AG10803 (cell line): ENCODE results near the gene ZNF212.

Experiments
- DNase-seq: peaks from one replicate; pipeline ENCODE4 v3.0.0; 2010; ENCODE audit warnings: low read depth
- H3K4me3 ChIP-seq: 2 replicates; pipeline ENCODE4 v1.5.1; 2011; ENCODE audit warnings: mild to moderate bottlenecking, low read length, control low read depth
- TF ChIP-seq, protein P1 (sequence below): conservative IDR thresholded peaks from 2 replicates; pipeline ENCODE4 v1.5.1; 2011; ENCODE audit warnings: mild to moderate bottlenecking, low read length, control low read depth, inconsistent platforms

ZNF212 gene

DNA sequence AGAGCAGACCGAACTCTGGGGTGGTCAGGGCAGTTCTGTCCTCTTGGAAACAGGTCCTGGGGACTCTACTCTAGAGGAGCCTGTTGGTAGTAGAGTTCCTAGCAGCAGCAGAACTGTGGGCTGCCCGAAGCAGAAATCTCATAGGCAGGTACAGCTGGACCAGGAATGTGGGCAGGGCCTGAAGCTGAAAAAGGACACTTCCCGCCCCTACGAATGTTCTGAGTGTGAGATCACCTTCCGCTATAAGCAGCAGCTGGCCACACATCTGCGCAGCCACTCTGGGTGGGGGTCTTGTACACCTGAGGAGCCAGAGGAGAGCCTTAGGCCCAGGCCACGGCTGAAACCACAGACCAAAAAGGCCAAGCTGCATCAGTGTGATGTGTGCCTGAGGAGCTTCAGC lies 14.2 kb downstream of the ZNF212 start:
- TF ChIP-seq, protein P1, sequence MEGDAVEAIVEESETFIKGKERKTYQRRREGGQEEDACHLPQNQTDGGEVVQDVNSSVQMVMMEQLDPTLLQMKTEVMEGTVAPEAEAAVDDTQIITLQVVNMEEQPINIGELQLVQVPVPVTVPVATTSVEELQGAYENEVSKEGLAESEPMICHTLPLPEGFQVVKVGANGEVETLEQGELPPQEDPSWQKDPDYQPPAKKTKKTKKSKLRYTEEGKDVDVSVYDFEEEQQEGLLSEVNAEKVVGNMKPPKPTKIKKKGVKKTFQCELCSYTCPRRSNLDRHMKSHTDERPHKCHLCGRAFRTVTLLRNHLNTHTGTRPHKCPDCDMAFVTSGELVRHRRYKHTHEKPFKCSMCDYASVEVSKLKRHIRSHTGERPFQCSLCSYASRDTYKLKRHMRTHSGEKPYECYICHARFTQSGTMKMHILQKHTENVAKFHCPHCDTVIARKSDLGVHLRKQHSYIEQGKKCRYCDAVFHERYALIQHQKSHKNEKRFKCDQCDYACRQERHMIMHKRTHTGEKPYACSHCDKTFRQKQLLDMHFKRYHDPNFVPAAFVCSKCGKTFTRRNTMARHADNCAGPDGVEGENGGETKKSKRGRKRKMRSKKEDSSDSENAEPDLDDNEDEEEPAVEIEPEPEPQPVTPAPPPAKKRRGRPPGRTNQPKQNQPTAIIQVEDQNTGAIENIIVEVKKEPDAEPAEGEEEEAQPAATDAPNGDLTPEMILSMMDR: no peak
- no peak for DNase-seq
- H3K4me3 ChIP-seq: no peak overlapping the region

DNA sequence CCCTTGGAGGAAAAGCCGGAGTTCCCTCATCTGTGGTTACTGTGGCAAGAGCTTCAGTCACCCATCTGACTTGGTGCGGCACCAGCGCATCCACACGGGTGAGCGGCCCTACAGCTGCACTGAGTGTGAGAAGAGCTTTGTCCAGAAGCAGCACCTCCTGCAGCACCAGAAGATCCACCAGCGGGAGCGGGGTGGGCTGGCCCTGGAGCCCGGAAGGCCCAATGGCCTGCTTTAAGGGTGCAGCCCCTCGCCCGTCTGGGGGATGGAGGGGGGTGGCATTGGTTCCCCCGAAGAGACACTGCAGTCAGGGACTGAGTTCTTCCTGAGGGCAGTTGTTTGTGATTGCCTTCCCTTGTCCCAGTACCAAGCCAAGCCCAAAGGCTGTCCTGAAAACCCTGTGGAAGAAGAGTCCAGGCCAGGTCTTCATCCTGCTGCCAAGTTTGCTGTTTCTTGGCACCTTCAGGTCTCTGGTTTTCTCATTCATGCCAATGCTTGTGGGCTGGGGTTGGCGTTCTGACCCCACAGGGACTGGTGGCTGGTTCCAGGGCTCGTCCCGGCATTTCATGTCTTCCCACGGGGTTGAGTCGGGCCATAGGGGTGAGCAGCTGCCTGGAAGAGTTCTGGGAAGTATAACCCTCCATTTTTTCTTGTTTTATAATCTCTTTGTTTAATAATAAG lies 14.9 kb downstream of the ZNF212 start:
- DNase-seq: no peak
- no peak overlapping the region for H3K4me3 ChIP-seq
- TF ChIP-seq, protein P1: no peak

DNA sequence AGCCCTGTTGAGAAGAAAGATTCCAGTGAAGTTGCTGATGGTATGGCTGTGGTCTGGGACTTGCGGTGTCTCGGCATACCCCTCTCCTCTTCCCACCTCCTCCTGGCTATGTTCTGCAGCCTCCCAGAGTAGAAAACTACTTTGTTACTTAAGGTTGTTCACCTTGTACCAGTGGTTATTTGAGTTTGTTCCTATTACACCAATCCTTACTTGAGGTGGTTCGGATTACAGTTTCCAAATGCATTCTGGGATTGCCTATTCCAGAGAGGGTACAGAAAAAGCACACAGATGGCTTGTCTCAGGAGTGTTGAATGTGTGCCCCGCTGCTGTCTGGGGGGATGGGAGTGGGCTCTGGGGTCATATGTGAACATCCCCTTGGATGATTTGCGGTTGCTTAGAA lies 15.7 kb downstream of the ZNF212 start:
- no peak overlapping the region for H3K4me3 ChIP-seq
- DNase-seq: no peak
- TF ChIP-seq, protein P1: no peak

DNA sequence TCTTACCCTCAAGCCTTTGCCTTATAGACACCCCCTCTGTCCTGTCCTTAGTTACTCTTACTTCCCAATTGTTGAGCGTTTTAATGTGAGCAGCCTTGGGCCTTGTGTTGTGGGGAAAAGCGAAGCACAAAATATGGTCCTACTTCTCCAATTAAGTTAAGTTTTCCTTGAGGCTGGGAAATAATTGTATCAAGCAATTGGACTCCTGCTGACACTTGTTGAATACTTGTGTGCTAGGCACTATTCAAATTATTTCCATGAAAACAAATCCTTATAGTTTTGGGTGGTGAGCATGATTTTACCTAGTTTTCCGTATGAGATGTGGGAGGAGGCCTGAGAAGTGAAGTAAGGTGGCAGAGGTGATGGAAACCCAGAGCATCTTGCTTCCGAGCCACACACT lies 17.1 kb downstream of the ZNF212 start:
- no peak overlapping the region for H3K4me3 ChIP-seq
- TF ChIP-seq, protein P1: no peak
- no peak for DNase-seq

DNA sequence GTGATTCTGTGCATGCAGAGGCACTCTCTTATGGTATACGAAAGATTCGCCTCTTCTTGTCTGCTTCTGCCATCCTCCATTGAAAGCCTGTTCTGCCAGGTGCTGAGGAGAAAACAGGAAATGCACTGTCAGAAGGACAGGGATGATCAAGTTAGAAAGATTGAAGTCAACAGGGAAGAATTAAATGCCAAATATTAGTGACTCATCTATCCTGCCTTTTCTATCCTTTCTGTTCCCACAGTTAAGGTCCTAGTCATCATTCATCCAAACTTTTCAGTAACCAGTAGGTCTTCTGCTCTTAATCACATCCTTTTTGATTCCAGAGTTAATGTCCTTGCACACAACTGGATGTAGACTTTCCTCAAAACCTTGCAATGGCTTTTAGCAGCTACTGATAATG lies 17.7 kb downstream of the ZNF212 start:
- H3K4me3 ChIP-seq: no peak overlapping the region
- DNase-seq: peak; percentile 23
- TF ChIP-seq, protein P1: no peak

DNA sequence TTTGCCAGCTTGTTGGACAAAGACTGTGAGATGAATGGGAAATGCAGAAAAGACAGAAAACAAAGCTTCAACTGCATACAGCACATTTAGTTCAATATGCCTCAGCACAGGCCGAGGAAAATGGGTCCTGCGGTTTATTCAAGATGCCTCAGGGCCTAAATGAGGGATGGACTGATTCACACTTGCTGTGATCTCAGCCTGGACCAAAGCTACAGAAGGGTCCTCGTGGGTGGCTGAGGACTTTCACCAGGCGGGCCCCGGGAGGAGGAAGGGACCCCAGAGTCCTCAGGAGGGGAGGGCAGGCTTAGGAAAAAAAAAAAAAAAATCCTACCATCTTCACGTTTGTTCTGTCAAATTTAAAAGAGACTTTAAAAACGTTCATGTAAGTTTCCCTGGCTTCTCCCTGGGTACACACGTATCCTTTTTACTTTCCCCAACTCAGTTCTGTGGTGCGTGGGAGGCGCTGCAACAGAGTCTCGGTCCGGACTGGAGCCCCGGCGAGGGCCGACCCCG lies 21.9 kb downstream of the ZNF212 start:
- DNase-seq: peak; percentile 51
- TF ChIP-seq, protein P1: no peak
- peak overlapping the region; percentile 60 for H3K4me3 ChIP-seq
